Ammon's horn (tissue), 1 donor: ENCODE results near the gene IFI44.

Experiments used
- DNase-seq: peaks from one replicate; pipeline ENCODE4 v3.0.0-alpha.2; 2016; ENCODE audit warnings: low spot score

IFI44 gene

DNA sequence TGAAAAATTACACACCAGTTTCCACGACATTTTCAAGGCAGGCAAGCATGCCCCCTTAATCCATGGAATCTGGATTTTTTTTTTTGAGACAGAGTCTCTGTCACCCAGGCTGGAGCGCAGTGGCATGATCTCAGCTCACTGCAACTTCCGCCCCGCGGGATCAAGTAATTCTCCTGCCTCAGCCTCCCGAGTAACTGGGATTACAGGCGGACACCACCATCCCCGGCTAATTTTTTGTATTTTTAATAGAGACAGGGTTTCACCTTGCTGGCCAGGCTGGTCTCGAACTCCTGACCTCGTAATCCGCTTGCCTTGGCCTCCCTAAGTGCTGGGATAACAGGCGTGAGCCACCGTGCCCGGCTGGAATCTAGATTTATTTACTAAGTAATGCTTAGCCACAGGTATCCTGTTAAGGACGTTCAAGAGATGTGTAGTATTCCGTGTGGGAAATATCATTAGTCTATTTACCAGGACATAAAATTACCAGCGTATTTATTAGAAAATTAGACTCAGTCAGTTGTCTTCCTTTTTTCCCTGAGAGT, 2.5 kb downstream of the IFI44 start:
- DNase-seq: no peak

DNA sequence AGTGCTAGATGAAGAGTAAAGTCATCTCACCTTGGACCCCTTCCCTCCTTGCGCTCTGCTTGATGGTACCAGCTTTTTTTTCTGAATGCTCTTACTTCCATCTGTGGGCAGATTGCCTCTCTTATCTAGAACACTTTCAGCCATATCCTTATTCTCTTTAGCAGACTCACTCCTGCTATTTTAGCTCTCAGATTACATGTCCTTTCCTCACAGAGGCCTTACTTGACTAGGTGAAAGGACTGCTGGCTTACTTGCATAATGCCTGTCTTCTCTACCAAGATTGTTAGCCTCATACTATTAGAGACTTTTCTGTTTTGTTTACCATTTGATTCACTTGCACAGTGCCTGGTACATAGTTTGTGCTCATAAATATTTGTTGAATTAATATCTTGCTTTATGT, 9.3 kb downstream of the IFI44 start:
- no peak for DNase-seq

DNA sequence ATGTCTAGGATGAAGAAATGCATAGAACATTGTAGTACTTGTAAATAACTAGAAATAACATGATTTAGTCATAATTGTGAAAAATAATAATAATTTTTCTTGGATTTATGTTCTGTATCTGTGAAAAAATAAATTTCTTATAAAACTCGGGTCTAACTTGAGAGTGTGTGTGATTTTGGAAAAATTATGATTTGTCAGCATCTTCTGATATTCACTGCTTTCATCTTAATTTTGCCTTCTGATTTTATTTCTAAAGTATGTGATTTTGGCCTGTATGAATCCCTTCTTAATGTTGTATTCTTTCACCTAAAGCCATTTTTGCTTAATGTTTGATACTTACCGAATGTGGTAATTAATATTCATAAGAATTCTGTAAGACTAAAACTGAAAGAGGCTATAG, 14.3 kb downstream of the IFI44 start:
- no peak for DNase-seq

DNA sequence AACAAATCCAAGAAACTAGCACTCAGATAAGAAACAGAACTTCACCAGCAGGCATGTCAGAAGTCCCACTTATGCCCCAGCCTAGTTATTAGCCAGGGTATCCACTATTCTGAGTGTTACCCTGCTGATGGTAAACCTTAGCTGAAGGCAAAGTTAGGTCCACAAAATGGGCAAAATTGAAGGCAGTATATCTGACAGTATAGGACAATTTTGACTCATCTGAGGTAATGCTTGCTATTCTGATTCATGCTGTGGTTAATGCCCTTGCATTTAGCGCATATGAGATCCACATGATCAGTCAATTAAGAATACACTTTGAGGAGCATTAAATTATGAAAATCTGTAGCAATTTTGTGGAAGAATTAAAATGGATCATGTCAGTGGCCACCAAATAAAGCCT, 15.1 kb downstream of the IFI44 start:
- no peak for DNase-seq

DNA sequence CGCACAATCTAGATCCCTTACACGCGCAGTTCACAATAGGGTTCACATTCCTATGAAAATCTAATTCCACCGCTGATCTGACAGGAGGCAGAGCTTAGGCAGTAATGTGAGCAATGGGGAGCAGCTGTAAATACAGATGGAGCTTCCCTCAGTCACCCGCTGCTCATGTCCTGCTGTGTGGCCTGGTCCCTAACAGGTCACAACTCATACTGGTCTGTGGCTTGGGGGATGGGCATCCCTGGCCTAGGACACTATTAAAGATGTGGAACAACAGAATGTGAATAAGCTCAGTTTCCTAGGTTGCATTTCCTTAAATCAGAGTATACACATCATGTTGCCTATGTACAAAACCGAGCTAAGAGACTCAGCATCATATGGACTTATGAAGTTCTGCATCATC, 16.2 kb downstream of the IFI44 start:
- no peak for DNase-seq

DNA sequence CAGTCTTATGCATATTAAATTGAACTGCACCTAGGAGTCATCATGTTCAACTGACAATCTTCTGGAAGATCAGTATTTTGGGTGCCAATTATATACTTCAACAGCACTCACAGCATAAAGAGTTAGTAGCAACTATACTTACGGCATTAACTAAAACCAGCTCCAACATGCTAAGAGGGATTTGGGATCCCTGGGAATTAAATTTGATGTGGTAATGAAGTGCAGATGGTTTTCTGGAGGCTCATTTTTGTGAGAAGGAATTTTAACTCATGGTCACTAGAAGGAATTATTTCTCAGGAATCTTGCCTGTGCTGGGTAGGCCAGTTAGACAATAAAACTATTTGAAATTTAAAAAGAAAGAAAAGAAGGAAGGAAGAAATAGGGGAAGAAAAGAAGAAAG, 18.3 kb downstream of the IFI44 start:
- DNase-seq: no peak

DNA sequence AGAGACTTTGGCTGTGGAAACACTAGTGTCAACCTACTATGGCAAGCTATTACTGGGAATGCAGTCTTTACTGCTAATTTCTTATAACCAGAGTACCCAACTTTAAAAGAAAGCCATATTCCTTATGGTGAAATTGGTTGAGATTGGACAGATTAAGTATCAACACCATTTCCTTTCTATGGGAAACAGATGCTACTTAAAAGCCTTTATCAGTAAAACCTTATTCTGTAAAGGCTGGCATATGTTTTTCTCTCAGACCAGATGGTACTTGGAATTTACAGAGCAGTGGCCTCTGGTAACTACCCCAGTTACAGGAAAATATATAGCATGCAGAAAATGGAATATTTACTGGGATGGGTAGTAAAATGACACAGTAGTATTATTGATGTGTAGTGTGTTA, 18.8 kb downstream of the IFI44 start:
- no peak for DNase-seq

DNA sequence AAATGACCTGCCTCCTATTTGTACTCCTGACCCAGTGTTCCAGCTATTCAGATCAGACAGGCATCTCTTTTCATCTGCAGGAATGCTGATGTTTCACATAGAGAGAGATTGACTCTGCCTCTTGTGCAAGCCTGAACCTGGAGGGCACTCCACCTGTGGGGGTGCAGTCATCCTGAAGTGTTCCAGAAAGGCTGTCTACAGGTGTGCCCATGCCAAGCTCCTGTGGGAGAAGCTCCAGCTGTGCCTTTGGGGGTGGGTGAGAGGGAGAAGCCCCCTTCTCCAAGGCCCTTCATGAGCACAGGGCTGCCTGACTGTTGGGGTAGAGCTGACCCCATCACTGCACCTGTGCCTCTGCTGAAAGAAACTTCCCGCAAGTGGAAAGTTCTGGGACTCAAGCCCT, 22.8 kb downstream of the IFI44 start:
- DNase-seq: no peak

DNA sequence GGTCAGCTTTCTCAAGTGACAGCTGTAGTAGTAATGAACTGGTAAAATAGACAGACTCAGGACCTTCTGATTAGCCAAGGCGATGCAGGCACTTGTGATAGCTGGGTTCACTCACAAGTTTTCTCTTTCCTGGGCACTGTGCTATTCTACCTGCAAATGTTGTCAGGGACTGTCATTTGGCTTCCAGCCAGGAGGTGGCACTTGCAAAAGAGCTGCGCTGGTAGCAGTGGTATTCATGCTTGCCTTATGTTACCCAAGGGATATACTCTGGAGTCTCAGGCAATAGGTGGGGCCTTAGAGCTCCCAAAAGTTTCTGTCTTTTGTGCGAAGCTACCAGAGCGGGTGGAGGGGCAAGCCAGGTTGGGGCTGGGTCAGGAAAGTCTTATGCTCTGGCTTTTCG, 23.5 kb downstream of the IFI44 start:
- no peak for DNase-seq

DNA sequence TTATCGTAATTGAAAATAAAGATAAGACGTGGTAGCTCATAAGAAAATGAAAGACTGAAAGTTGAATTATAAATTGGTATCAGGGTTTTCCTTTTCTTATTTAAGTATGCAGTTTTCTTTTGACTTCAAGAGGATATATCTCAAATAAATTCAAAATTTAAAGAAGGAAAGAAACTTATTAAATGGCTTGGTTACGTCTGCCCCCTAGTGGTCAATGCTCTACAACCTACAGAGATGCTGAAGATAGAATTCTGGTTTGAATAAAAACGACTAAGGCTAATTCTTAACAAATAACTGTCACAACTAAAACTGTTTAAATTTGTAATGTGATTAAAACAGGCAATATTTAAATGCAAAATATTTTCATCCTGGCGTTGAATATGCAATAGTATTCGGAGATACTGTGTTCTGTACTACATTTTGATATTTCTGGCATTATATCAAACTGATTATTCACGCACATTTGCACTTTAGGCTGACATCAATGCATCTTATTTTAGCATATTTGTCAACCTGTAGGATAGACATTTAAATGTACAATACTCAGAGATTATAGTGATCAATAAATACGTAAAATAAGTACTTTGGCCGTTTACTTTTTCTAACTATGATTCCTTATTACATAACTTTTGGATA, 26.8 kb downstream of the IFI44 start:
- DNase-seq: peak; percentile 85

DNA sequence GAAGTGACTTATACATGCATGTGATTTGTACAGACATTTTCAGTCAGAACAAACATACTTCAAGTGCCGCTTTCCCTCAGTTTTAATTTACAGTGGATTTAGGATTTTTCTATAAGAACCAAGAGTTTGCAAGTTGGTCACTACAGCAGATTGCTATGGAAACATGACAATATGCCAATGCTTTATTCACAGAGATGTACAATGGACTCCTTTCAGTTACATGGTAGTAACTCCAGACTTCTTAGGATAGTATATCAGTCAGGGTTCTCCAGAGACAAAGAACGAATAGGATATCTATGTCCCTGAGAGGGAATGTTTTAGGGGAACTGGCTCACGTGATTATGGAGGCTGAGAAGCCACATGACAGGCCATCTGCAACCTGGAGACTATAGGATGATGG, 27.4 kb downstream of the IFI44 start:
- no peak for DNase-seq

DNA sequence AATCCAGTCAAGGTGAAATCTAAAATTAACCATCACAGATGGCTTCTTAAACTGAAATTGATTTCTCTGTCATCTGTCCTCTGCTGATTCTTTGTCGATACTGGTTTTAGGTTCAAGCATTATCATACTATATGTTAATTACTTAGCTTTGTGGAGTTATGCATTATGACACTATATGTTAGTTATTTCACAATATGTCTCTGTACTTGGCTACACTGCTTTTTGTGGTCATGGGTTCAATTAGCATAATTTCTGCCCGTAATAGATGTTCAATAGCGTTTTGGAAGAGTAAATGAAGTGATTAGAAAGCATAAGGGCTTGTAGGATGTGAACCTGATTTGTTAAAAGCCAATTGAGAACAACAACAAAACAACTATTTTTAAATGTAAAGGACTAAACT, 28.2 kb downstream of the IFI44 start:
- no peak for DNase-seq

DNA sequence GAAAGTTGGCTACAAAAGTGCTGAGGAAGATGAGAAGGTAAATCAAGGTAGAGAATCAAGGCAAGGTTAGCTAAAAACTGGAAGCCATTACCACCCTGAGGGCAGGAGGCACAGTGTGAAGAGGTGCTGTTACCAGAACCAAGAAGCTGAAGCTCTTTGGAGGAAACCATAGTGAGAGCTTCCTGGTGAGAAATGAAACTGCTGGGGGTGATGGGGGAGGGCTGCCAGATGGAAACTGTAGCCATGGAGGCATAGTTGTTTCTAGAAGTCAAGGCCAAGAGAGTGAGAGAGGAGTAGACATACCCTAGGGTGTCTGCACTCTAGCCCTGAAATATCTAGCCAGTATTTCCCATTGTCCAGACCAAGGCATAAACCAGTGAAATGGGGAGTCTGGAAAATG, 28.7 kb downstream of the IFI44 start:
- DNase-seq: no peak

DNA sequence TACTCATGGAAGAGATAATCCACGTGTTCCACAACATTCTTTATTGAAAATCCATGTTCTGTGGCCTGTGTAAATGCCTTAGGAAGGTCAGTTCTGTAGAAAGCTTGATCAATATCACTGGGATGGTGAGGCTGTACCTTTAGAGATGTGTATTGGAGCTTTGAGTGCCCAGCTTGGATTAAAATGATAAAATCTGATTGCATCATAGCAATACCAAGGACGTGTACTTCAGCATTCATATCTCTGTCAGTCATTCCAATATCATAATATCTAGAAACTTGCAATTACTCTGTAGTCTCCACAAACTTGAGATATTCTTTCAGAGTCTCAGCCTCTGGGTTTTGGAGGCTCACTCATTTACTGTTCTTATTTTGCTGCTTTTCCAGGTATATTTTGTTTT, 31.6 kb downstream of the IFI44 start:
- no peak for DNase-seq

DNA sequence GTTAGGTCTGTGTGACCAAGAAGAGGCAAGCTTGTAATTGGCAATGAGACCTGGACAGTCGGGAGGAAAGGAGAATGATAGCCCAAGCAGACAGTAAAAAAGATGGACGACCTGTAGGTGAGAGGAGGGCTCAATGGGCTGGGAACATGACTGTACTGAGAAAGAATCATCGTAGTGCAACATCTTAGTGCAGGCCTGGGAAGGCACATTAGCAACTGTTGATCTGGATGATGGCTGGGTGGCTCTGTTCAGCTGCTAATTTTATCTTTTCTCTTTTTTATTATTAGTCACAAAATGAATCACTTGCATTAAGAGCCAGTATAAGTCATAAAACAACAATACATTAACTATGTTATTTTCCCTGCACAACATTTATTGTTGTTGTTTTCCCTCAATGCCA, 32.9 kb downstream of the IFI44 start:
- no peak for DNase-seq

DNA sequence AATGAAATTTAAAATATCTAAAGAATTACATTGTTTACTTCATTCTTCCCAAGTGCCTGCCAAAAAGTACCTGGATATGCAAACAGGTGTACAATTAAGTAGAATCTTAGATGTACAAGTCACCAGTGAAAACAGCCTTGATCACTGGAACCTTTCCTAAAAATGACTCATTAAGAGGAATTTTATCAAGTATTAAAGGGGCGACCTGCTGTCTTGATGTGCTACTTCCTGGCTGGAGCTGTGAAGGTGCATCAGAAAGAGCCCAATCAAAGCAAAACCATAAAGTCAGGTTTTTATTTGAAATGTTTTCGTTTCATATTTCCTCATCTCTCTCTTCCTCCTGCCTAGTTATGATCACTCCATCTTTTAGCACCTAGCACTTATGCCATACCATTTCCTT, 33.4 kb downstream of the IFI44 start:
- DNase-seq: no peak

DNA sequence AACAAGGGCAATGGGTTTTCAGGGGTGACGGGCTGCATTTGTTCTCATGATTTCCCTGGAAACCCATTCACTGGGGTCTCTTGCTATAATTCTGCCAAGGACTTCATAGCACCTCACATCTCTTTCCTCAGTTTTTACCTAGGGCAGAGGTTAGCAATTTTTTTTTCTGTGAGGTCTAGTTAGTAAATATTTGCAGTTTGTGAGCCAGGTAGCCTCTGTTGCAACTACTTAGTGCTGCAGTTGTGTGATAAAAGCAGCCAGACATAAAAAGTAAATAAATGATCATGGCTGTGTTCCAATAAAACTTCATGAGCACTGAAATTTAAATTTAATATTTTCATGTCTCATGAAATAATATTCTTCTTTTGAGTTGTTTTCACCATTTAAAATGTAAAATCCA, 37.7 kb downstream of the IFI44 start:
- DNase-seq: no peak

DNA sequence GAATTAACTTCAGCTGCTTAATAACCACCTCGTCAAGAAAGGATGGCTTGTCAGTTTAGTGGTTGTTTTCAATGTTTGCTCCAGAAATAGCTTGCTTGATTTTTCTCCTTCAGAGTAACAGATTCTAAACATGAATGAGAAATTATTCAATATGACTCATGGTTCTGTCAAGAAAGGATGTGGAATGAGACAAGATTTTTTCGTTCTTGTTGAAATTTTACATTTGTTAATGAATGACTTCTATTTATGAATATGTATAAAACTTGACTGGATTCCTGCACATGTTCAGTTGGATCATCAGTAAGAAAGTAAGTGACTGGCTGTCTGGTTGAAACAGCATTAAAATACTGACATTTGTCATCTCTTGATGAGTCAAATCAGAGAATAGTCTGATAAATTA, 38.3 kb downstream of the IFI44 start:
- no peak for DNase-seq

DNA sequence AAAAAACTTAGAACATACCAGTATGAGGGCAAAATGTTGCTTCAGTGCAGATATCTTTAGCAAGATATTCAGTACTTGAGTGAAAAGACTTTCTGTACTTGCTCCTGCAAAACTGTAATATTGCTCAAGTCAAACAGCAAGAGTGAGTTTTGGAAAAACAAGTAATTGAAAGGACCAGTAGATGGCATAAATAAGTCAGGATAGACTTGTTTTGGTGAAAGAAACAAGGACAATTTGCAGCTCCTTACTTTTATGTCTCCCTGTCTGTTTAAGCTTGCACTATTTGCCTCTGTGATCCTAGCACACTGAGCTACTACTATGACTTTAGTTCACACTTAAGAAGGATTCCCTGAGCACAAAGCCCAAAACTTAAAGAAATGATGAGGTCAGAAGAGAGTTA, 39.1 kb downstream of the IFI44 start:
- DNase-seq: peak; percentile 14

DNA sequence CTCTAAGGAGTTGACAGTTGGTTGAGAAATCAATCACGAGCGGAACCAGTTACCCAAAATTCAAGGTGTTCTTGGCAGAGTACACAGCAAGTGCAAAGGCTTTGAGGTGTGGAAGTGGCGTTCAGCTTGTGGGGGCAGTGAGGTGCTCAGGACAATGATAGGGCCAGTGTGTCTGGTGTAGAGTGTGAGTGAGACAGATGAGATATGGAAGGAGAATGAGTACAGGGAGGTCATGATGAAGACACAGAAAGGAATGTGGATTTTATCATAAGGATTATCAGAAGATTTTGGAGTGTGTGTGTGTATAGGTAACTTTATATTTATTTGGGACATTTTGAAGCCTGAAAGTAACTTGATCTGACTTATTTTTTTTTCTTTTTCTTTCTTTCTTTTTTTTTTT, 40.9 kb downstream of the IFI44 start:
- DNase-seq: no peak

DNA sequence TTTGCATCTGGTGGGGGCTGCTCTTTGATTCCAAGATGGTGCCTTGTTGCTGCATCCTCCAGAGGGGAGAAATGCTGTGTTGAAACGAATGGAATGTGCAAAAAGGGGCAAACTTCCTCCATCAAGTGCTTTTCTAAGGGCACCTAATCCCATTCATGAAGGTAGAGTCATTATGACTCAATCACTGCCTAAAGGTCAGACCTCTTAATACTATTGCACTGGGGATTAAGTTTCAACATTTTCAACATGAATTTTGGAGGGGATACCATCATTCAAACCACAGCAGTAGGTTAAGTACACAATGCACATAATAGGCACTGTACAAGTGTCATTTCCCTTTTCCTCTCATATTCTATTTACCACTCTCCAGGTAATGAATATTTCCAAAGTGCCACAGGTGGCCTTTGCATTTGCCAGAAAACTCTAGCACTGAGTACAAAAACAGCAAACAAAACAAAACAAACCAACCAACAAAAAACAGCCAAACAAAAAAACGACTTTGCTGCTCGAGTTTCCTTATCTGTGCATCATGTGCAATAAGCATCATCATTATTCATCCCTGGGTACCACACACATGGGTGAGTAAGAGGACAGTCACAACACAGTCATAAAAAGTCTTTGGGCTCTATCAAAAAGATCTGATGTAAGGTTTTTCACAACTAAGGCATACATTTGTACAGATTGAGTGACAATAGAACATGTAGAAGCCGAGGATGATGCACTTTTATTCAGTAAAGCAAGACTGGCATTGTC, 42.5 kb downstream of the IFI44 start:
- DNase-seq: no peak

DNA sequence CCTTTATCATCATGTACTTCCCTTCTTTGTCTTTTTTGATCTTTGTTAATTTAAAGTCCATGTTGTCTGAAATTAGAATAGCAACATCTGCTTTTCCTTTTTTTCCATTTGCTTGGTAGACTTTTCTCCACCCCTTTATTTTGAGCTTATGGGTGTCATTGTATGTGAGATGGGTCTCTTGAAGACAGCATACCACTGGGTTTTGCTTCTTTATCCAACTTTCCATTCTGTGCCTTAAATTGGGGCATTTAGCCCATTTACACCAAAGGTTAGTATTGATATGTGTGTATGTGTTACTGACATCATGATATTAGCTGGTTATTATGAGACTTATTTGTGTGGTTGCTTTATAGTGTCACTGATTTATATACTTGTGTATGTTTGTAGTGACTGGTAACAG, 50.2 kb downstream of the IFI44 start:
- DNase-seq: no peak

DNA sequence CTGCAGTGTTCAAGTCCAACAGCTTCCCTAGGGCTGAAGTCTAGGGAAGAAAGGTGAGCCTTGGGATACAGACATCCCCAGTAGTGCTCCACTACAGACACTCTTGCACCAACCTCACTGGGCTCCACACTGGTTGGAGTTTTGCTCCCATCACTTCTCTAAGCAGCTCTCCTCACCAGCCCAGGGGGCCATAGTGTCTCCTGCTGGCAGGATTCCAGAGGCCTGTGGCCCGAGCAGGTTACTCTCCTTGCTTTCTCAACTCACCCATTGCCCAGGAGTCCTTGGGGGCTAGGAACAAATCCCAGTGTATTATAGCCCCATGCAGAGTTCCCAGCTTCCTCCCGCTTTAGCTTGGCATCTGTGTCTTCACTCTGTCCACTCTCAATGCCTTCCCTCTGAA, 52.8 kb downstream of the IFI44 start:
- DNase-seq: no peak

DNA sequence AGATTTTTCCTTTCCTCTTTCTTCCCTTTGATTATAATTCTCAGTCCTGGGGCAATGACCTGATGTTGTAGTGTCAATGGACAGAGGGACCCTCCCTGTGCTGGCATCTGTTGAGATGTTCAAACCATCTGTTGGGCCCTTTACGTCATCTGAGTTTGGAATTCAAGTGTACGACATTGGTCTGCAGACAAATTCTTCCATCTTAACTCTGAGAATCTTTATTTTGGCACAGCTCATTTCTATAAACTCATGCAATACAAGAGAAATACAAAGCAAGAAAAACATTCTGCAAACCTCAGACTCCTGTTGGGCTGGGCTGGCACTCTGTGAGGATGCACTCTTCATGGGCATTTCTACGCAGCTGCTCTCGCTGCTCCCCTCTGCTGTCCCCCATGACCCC, 54.2 kb downstream of the IFI44 start:
- DNase-seq: no peak
